HepG2 (cell line): ENCODE measurements around the gene CCDC117. TPM values are rescaled to one million over a fixed set of nuclear protein-coding genes. Genes with fewer than 3 reads are reported as not detected.

ENCODE experiments used
- CBX5 ChIP-seq: sonication (generic); formaldehyde crosslinking; IDR thresholded peaks from 2 replicates; pipeline ENCODE4 v1.4.0; 2020; ENCODE audit warnings: missing genetic modification reagents, borderline replicate concordance
- ETV6 ChIP-seq: sonication (generic); formaldehyde crosslinking; conservative IDR thresholded peaks from 2 replicates; pipeline ENCODE4 v1.4.0; 2020; ENCODE audit warnings: missing genetic modification reagents
- FLYWCH1 ChIP-seq: sonication (generic); formaldehyde crosslinking; IDR thresholded peaks from 2 replicates; pipeline ENCODE4 v1.8.1; 2023; ENCODE audit warnings: mild to moderate bottlenecking, missing genetic modification reagents
- GATAD1 ChIP-seq: IDR thresholded peaks from 2 replicates; pipeline ENCODE4 v1.6.1; 2016; ENCODE audit warnings: missing genetic modification reagents, missing compliant biosample characterization
- MYNN ChIP-seq: sonication (generic); formaldehyde crosslinking; IDR thresholded peaks from 2 replicates; pipeline ENCODE4 v1.4.0; 2020; ENCODE audit warnings: mild to moderate bottlenecking, low read depth, missing genetic modification reagents
- PHF21A ChIP-seq: sonication (generic); formaldehyde crosslinking; IDR thresholded peaks from 2 replicates; pipeline ENCODE4 v1.5.0; 2020; ENCODE audit warnings: mild to moderate bottlenecking, missing genetic modification reagents
- SOX6 ChIP-seq, 2 experiments: fragments of 450-650 bp in 1 of 2; sonication (generic) in 1 of 2; formaldehyde crosslinking in 1 of 2; IDR thresholded peaks; 2 replicates each; pipeline versions ENCODE4 v1.4.0 to v1.6.1; 2017 to 2020; ENCODE audit warnings: antibody characterized with exemption in 1 of 2, mild to moderate bottlenecking in 1 of 2, missing genetic modification reagents in 1 of 2
- TCF12 ChIP-seq, 2 experiments: fragments of 450-650 bp in 1 of 2; sonication (generic) in 1 of 2; formaldehyde crosslinking in 1 of 2; IDR thresholded peaks; 2 replicates each; pipeline versions ENCODE4 v1.6.1 to v1.8.0; 2017 to 2022; ENCODE audit warnings: antibody characterized with exemption in 1 of 2, mild to moderate bottlenecking in 1 of 2, missing genetic modification reagents in 1 of 2, moderate library complexity in 1 of 2
- THAP11 ChIP-seq: IDR thresholded peaks from 2 replicates; pipeline ENCODE4 v1.6.1; 2016; ENCODE audit warnings: missing biosample characterization, missing genetic modification reagents
- ZNF609 ChIP-seq: sonication (generic); formaldehyde crosslinking; IDR thresholded peaks from 2 replicates; pipeline ENCODE4 v1.4.0; 2020; ENCODE audit warnings: mild to moderate bottlenecking, missing genetic modification reagents, borderline replicate concordance
- polyA plus RNA-seq, 8 experiments: library from polyadenylated mRNA; depleted of rRNA in 3 of 8; stranded (reverse) in 7 of 8; unstranded in 1 of 8; fragments of >200 nt; fragmentation: Illumina TruSeq in 4 of 8; extraction: Trizol in 4 of 8; gene quantifications; 2 replicates each; pipeline versions ENCODE4 v1.2.1 to v1.2.3, GENCODE V29; 2011 to 2016; ENCODE audit warnings: low read depth in 4 of 8, missing spikeins in 1 of 8, mixed read lengths in 1 of 8; ENCODE audit not compliant: insufficient read depth in 1 of 8
- total RNA-seq, 5 experiments: library from RNA; depleted of rRNA; stranded (reverse); fragments of >200 nt; fragmentation: Illumina TruSeq; extraction: Trizol; gene quantifications; 2 replicates each; pipeline ENCODE4 v1.2.3, GENCODE V29; 2016; ENCODE audit warnings: low read depth in 1 of 5
- TF ChIP-seq, protein P1 (sequence below): sonication (generic); formaldehyde crosslinking; IDR thresholded peaks from 2 replicates; pipeline ENCODE4 v1.4.0; 2020; ENCODE audit warnings: low read depth, missing genetic modification reagents
- TF ChIP-seq, protein P2 (sequence below): IDR thresholded peaks from 2 replicates; pipeline ENCODE4 v1.6.1; 2012; ENCODE audit warnings: low read depth, low read length, improper control_type of control experiment
- TF ChIP-seq, protein P3 (sequence below), 2 experiments: IDR thresholded peaks; 2 replicates each; pipeline ENCODE4 v1.6.1; 2011 to 2012; ENCODE audit warnings: low read length in 2 of 2, borderline replicate concordance in 1 of 2, low read depth in 1 of 2, mild to moderate bottlenecking in 1 of 2, moderate library complexity in 1 of 2

The CCDC117 gene
- total and polyA plus RNA-seq, 2 of the 13 experiments (the other 11 are each of a cell fraction or from before 2014, with no cell fraction given): 12.6 to 34.2 TPM

DNA sequence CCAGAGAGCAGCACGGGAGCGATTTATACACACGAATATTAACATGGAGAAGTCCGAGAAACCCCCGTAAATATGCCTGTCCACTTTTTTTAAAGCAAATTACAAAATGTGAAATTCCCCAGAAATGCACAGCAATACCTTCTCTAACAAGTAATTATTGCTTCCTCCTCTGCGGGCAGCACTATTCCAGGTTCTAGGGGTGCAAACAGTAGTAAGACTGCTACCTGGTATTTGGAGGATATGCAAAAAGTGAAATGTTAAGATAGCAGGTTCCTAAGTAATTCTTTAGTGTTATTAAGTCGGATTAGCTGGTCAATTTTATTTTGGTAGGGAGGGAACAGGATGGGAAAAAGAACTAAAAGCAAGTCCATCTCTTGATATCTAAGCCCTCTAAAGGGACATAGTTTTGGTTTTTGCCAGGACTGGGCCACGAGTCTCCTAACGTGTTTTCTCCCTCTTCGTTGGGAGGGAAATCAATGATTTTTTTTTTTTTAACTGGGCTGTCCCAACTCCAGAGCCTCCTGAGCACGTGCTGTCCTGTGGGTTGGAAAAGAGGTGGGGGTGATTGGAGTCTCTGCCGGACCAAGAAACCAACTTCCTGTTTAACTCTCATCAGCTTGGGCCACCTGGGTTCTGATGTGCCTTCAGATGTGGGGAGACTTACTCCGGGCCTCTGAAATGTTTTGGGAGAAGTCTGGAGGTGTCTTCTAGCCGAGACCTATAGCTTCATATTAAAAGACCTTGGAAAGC lies 29.5 kb downstream of the CCDC117 start (continued):
- TF ChIP-seq, protein P1, sequence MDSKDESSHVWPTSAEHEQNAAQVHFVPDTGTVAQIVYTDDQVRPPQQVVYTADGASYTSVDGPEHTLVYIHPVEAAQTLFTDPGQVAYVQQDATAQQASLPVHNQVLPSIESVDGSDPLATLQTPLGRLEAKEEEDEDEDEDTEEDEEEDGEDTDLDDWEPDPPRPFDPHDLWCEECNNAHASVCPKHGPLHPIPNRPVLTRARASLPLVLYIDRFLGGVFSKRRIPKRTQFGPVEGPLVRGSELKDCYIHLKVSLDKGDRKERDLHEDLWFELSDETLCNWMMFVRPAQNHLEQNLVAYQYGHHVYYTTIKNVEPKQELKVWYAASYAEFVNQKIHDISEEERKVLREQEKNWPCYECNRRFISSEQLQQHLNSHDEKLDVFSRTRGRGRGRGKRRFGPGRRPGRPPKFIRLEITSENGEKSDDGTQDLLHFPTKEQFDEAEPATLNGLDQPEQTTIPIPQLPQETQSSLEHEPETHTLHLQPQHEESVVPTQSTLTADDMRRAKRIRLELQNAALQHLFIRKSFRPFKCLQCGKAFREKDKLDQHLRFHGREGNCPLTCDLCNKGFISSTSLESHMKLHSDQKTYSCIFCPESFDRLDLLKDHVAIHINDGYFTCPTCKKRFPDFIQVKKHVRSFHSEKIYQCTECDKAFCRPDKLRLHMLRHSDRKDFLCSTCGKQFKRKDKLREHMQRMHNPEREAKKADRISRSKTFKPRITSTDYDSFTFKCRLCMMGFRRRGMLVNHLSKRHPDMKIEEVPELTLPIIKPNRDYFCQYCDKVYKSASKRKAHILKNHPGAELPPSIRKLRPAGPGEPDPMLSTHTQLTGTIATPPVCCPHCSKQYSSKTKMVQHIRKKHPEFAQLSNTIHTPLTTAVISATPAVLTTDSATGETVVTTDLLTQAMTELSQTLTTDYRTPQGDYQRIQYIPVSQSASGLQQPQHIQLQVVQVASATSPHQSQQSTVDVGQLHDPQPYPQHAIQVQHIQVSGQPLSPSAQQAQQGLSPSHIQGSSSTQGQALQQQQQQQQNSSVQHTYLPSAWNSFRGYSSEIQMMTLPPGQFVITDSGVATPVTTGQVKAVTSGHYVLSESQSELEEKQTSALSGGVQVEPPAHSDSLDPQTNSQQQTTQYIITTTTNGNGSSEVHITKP (CRISPR knock-in tag): peak; percentile 92
- TF ChIP-seq ETV6 (CRISPR knock-in tag) (no peak), THAP11 (CRISPR knock-in tag) (peak; percentile 65), MYNN (no peak), PHF21A (CRISPR knock-in tag) (peak; percentile 93; the same call in 1 of the 2 replicates), CBX5 (CRISPR knock-in tag) (no peak), GATAD1 (CRISPR knock-in tag) (0 out of 2 replicates have a peak, but pooled peaks have one; percentile 49), SOX6 (IDR thresholded peaks at IDR 0.05) (no peak), SOX6 (CRISPR knock-in tag; IDR thresholded peaks at IDR 0.05) (peak; percentile 61; the same call in 1 of the 2 replicates), ZNF609 (no peak), FLYWCH1 (CRISPR knock-in tag) (no peak), TCF12 (IDR thresholded peaks at IDR 0.05) (no peak), TCF12 (CRISPR knock-in tag; IDR thresholded peaks at IDR 0.05) (no peak)
- TF ChIP-seq, protein P2, sequence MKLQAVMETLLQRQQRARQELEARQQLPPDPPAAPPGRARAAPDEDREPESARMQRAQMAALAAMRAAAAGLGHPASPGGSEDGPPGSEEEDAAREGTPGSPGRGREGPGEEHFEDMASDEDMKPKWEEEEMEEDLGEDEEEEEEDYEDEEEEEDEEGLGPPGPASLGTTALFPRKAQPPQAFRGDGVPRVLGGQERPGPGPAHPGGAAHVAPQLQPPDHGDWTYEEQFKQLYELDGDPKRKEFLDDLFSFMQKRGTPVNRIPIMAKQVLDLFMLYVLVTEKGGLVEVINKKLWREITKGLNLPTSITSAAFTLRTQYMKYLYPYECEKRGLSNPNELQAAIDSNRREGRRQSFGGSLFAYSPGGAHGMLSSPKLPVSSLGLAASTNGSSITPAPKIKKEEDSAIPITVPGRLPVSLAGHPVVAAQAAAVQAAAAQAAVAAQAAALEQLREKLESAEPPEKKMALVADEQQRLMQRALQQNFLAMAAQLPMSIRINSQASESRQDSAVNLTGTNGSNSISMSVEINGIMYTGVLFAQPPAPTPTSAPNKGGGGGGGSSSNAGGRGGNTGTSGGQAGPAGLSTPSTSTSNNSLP: no peak
- TF ChIP-seq, protein P3, sequence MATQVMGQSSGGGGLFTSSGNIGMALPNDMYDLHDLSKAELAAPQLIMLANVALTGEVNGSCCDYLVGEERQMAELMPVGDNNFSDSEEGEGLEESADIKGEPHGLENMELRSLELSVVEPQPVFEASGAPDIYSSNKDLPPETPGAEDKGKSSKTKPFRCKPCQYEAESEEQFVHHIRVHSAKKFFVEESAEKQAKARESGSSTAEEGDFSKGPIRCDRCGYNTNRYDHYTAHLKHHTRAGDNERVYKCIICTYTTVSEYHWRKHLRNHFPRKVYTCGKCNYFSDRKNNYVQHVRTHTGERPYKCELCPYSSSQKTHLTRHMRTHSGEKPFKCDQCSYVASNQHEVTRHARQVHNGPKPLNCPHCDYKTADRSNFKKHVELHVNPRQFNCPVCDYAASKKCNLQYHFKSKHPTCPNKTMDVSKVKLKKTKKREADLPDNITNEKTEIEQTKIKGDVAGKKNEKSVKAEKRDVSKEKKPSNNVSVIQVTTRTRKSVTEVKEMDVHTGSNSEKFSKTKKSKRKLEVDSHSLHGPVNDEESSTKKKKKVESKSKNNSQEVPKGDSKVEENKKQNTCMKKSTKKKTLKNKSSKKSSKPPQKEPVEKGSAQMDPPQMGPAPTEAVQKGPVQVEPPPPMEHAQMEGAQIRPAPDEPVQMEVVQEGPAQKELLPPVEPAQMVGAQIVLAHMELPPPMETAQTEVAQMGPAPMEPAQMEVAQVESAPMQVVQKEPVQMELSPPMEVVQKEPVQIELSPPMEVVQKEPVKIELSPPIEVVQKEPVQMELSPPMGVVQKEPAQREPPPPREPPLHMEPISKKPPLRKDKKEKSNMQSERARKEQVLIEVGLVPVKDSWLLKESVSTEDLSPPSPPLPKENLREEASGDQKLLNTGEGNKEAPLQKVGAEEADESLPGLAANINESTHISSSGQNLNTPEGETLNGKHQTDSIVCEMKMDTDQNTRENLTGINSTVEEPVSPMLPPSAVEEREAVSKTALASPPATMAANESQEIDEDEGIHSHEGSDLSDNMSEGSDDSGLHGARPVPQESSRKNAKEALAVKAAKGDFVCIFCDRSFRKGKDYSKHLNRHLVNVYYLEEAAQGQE (IDR thresholded peaks at IDR 0.05; ENCODE audit: borderline replicate concordance in 1 of 2, low read depth in 1 of 2, low read length in 2 of 2): peak in 1 of 2 experiments; percentile 13; a peak in 1 of 4 replicates
